Esophagus squamous epithelium (tissue), 4 donors: Measurements from ENCODE around the gene RBMX2.

Source experiments
- CTCF ChIP-seq, 6 experiments: fragments of 450-650 bp in 4 of 6; fragments of 200-600 bp in 2 of 6; sonication (generic) in 2 of 6; IDR thresholded peaks; one replicate each; pipeline ENCODE4 v1.5.1; 2016 to 2019; ENCODE audit warnings: antibody characterized with exemption in 6 of 6, mild to moderate bottlenecking in 4 of 6, moderate library complexity in 4 of 6
- POLR2A ChIP-seq, 4 donors: fragments of 450-650 bp; IDR thresholded peaks; one replicate each; pipeline ENCODE4 v1.6.1; 2017; ENCODE audit warnings: antibody characterized with exemption in 4 of 4, mild to moderate bottlenecking in 4 of 4, moderate library complexity in 3 of 4

DNA sequence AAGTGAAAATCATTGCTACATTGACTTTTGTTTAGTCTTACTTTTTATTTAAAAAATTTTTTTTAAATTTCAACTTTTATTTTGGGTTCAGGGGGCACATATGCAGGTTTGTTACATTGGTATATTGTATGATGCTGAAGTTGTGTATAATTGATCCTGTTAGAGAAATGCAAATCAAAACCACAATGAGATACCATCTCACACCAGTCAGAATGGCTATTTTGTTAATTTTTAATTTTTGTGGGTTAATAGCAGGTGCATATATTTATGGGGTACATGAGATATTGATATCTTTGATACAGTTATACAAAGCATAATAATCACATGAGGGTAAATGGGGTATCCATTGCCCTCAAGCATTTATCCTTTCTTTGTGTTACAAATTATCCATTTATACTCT is 34.1 kb downstream of the RBMX2 start:
- TF ChIP-seq CTCF (IDR thresholded peaks at IDR 0.05) (no peak), POLR2A (IDR thresholded peaks at IDR 0.05) (no peak)
